ENCODE data around the gene COMMD9. TPM values are rescaled to one million over a fixed set of nuclear protein-coding genes. Genes with fewer than 3 reads are reported as not detected.

The COMMD9 gene
- total RNA-seq, 4 donors from 2014 or later, result 36.9 to 58.0 (median 47.8) TPM

- TF ChIP-seq EP300 (IDR thresholded peaks at IDR 0.05), result no peak
- no peak for TF ChIP-seq POLR2A (IDR thresholded peaks at IDR 0.05)
- TF ChIP-seq CTCF (IDR thresholded peaks at IDR 0.05), result no peak
- peaks cover 0 to 38% (median 9%) of the 10 kb centered on the region in 3 donors for H3K36me3 ChIP-seq
- H3K4me1 ChIP-seq, result no peaks in the 10 kb centered on the region
- DNase-seq (ENCODE audit: low spot score in 2 of 2), result no peak
- WGBS, 2 donors, result 83 to 95% methylated on average over 4 of the region's 4 CpGs
- peaks cover 0 to 19% (median 0%) of the 10 kb centered on the region in 4 donors for H3K9me3 ChIP-seq
- H3K27ac ChIP-seq, result no peak overlapping the region
- no peak overlapping the region for H3K4me3 ChIP-seq
- no peaks in the 10 kb centered on the region for H3K27me3 ChIP-seq
Measured at GRCh38 chr11:36281850-36282249, 7.4 kb downstream of the COMMD9 start.

GRCh38 chr11:36280531-36280930, 8.7 kb downstream of the COMMD9 start:
- H3K27me3 ChIP-seq, result no peaks in the 10 kb centered on the region
- H3K36me3 ChIP-seq, result peaks cover 0 to 50% (median 9%) of the 10 kb centered on the region in 3 donors
- TF ChIP-seq CTCF (IDR thresholded peaks at IDR 0.05), result no peak
- no peak for TF ChIP-seq POLR2A (IDR thresholded peaks at IDR 0.05)
- no peak for TF ChIP-seq EP300 (IDR thresholded peaks at IDR 0.05)
- H3K4me1 ChIP-seq, result no peaks in the 10 kb centered on the region
- DNase-seq (ENCODE audit: low spot score in 2 of 2), result no peak
- H3K9me3 ChIP-seq, result peaks cover 0 to 19% (median 0%) of the 10 kb centered on the region in 4 donors
- no peak overlapping the region for H3K4me3 ChIP-seq
- WGBS, 2 donors, result 59 to 71% methylated on average over 1 of the region's 1 CpG
- no peak overlapping the region for H3K27ac ChIP-seq

GRCh38 chr11:36278531-36279282, 10.5 kb downstream of the COMMD9 start:
- no peak overlapping the region for H3K4me3 ChIP-seq
- H3K4me1 ChIP-seq, result no peaks in the 10 kb centered on the region
- H3K27ac ChIP-seq, result no peak overlapping the region
- TF ChIP-seq EP300 (IDR thresholded peaks at IDR 0.05) (no peak), CTCF (IDR thresholded peaks at IDR 0.05) (no peak), POLR2A (IDR thresholded peaks at IDR 0.05) (no peak)
- H3K36me3 ChIP-seq, result peaks cover 0 to 68% (median 13%) of the 10 kb centered on the region in 3 donors
- no peak for DNase-seq (ENCODE audit: low spot score in 2 of 2)
- H3K9me3 ChIP-seq, result peaks cover 0 to 20% (median 0%) of the 10 kb centered on the region in 4 donors
- H3K27me3 ChIP-seq, result no peaks in the 10 kb centered on the region
- WGBS, 2 donors, result 62 to 64% methylated on average over 12 to 13 of the region's 13 CpGs

- no peak overlapping the region for H3K27ac ChIP-seq
- WGBS, 2 donors, result 93% methylated on average over 7 of the region's 7 CpGs
- TF ChIP-seq CTCF (IDR thresholded peaks at IDR 0.05), result no peak
- TF ChIP-seq POLR2A (IDR thresholded peaks at IDR 0.05), result no peak
- TF ChIP-seq EP300 (IDR thresholded peaks at IDR 0.05), result no peak
- no peaks in the 10 kb centered on the region for H3K27me3 ChIP-seq
- H3K9me3 ChIP-seq, result peaks cover 0 to 17% (median 0%) of the 10 kb centered on the region in 4 donors
- peaks cover 4 to 95% (median 23%) of the 10 kb centered on the region in 3 donors for H3K36me3 ChIP-seq
- no peaks in the 10 kb centered on the region for H3K4me1 ChIP-seq
- DNase-seq (ENCODE audit: low spot score in 2 of 2), result no peak
- H3K4me3 ChIP-seq, result no peak overlapping the region
Measured at GRCh38 chr11:36274414-36274813, 14.8 kb downstream of the COMMD9 start.

- TF ChIP-seq POLR2A (IDR thresholded peaks at IDR 0.05), result no peak
- TF ChIP-seq CTCF (IDR thresholded peaks at IDR 0.05), result no peak
- no peak for TF ChIP-seq EP300 (IDR thresholded peaks at IDR 0.05)
- 63 to 87% methylated on average over 3 of the region's 3 CpGs for WGBS, 2 donors
- Histone ChIP-seq H3K4me3 (no peak overlapping the region), H3K36me3 (peaks cover 4 to 85% (median 14%) of the 10 kb centered on the region in 3 donors), H3K27ac (no peak overlapping the region), H3K4me1 (no peaks in the 10 kb centered on the region), H3K9me3 (peaks cover 0 to 17% (median 0%) of the 10 kb centered on the region in 4 donors), H3K27me3 (no peaks in the 10 kb centered on the region)
- no peak for DNase-seq (ENCODE audit: low spot score in 2 of 2)
Measured at GRCh38 chr11:36273110-36273509, 16.1 kb downstream of the COMMD9 start.
